ENCODE data around the gene SCGB1D4. TPM values are rescaled to one million over a fixed set of nuclear protein-coding genes. Genes with fewer than 3 reads are reported as not detected.
"Not testable (repeated sequence)": the region's sequence is repeated elsewhere in the genome, so short reads cannot be mapped to it uniquely, and the experiment has no call there.

Gene SCGB1D4, protein sequence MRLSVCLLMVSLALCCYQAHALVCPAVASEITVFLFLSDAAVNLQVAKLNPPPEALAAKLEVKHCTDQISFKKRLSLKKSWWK
- polyA plus RNA-seq (2013, experiment 1 of 2; ENCODE audit: insufficient read length): not detected
- polyA plus RNA-seq (2013, experiment 2 of 2; ENCODE audit: insufficient read length): not detected

DNA sequence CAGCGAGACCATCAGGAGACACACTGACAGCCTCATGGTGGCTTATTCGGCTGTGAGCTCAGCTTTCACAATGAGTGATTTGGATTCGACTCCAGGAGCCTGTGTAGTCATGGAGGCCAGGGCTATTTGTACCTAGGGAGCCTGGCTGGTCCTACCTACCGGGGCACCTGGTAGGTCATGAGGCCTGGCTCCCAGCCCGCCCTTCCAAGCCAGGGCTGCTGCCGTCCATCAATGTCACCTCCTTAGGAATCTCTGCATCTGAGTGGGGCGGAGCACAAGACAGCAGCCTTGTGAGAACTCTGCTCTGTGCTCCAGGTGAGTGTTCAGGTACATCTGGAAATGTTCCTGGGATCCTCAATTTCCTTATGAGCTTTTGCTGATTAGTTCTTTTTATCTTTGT, at the start of gene SCGB1D4:
Gene SCGB1D4, minus strand, starts transcription at position 101 of the 400 bp plus-strand sequence. Its CDS starts 65 bp downstream, at position 36.
- DNase-seq: no peak

DNA sequence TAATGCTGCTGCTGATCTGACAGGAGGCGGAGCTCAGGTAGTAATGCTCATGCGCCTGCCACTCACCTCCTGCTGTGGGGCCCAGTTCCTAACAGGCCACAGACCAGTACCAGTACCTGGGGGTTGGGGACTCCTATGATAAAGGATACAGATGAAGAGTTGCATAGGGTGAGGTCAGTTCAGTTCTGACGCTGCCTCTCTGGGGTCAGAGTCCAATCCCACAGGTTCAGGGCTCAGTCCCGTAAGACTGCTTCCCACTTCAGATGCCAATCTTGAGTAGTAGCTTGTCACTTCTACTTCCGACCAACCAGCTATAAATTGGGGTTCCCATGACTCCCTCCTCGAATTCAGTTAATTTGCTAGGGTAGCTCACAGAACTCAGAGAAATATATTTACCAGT, 47.0 kb upstream of the SCGB1D4 start:
- no peak for DNase-seq

DNA sequence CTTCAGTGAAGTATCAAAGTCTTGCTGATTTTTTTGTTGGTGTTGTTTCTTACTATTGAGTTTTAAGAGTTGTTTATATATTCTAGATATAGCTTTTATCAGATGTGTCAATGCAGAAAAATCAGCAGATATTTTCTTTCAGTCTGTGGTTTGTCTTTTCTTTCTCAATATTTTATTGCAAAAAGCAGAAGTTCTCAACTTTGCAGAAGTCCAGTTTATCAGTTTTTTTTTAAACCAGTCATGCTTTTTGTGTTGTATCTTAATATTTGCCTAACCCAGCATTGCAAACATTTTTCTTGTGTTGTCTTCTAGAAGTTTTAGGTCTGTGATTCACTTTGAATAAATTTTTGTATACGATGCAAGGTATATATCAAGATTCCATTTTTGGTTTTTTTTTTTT, 45.3 kb upstream of the SCGB1D4 start:
- no peak for DNase-seq

DNA sequence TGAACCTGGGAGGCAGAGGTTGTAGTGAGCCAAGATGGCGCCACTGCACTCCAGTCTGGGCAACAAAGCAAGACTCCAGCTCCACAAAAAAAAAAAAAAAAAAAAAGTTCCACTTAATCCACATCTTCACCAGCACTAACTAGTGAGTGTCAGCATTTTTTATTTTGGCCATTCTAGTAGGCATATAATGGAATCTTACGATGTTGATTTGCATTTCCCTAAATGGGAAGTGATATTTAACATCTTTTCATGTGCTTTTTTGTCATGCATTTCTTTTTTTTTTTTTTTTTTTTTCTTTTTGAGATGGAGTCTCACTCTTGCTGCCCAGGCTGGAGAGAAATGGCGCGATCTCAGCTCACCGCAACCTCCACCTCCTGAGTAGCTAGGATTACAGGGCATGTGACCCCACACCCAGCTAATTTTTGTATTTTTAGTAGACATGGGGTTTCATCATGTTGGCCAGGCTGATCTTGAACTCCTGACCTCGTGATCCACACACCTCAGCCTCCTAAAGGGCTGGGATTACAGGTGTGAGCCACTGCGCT, 44.8 kb upstream of the SCGB1D4 start:
- not testable (repeated sequence) for DNase-seq

DNA sequence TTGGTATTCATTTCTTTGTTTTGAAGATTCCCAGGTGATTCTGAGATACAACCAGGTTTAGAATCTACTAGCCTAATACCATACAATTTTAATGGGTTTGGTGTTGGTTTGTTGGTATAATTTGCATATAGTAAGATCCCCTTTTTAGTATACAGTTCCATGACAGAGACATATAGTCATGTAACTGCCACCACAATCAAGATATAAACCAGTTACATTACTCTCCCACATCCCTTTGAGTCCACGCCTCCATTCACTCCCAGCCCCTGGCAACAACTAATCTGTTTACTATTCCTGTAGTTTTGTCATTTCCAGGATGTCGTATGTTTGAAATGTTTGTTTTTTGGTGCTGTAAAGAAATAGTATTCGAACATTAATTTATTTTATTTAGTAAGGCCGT, 42.7 kb upstream of the SCGB1D4 start:
- DNase-seq: no peak

DNA sequence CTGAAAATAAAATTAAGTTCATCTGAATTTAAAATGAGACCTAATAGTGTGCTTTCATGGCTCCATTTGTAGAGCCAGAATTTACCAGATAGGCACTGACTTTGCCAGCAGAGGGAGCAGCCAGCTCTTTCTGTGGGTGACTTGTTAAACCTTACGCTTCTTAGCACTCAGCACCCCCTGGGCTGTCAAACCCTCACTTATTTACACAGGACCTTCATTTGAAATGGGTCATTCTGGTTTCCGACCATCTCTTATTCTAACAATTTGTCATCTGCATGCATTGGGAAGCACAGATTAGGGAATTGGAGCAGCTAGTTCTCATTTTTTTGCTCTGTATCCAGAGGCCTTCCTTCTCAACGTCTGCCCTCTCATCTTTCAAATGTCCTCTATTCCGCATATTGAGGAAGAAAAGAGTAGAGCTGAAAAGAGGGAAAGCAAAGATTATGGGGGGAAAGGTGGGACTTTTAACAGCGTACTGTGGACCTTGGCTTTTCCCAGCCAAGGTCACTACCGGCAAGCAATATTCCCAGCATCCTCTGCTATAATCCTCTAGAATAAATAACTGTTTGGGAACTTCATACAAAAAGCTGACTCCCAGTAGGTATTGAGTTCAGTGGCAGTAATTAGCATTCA, 41.5 kb upstream of the SCGB1D4 start:
- DNase-seq: peak; percentile 46

DNA sequence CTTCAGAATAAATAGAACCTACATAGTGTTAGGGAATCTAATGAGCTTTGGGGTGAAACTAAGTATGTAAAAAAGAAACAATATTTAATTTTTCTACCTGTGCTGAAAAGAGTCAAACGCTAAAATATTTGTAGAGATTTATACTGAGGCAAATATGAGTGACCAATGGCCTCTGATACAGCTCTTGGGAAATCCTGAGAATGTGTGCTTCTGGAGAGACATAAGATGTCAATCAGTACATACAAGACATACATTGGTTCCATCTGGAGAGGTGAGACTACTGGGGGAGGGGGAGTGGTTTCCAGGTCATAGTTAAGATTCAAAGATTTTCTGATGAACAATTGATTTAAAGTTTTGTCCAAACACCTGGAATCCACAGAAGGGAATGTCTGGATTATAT, 39.3 kb upstream of the SCGB1D4 start:
- no peak for DNase-seq

DNA sequence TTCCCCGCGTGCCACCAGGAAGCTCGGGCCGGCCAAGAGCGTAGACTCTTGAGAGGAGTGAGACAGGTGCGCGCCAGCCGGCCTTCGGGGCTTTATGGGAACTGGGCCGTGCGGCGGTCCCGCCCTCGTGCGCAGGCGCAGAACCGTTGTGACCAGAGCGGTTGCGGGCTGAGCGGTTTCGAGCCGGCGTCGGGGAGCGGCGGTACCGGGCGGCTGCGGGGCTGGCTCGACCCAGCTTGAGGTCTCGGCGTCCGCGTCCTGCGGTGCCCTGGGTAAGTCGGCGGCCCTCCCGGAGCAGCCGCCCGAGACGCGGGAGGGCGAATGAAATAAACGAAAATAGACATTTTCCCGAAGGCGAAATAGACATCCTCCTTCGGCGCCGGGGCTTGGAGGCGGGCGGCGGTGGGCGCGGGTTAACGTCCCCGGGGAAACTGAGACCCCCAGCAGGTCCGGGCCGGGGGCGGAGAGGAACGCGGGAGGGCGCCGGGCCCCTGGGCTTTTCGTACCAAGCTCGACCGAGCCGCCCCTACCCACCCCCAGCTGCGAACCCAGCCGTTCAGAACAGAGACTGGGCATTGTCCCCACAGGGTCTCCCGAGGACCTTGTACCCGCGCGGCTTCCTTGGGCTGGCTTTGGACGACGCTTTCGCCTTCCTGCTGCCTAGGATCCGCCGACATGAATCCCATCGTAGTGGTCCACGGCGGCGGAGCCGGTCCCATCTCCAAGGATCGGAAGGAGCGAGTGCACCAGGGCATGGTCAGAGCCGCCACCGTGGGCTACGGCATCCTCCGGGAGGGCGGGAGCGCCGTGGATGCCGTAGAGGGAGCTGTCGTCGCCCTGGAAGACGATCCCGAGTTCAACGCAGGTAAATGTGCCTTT, 38.7 kb upstream of the SCGB1D4 start, which contains the start of gene ASRGL1:
Gene ASRGL1, plus strand, starts transcription at position 146 of the 879 bp plus-strand sequence. Its CDS starts 530 bp downstream, at position 676.
- DNase-seq: peak; percentile 46

DNA sequence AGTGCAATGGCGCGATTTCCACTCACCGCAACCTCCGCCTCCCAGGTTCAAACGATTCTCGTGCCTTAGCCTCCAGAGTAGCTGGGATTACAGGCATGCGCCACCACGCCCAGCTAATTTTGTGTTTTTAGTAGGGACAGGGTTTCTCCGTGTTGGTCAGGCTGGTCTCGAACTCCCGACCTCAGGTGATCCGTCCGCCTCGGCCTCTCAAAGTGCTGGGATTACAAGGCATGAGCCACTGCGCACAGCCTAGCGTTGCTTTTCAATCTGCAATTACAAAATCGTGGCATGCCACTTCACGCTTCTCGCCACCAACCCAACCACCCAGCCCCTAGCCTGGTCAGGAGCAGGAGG, 38.1 kb upstream of the SCGB1D4 start:
- not testable (repeated sequence) for DNase-seq

DNA sequence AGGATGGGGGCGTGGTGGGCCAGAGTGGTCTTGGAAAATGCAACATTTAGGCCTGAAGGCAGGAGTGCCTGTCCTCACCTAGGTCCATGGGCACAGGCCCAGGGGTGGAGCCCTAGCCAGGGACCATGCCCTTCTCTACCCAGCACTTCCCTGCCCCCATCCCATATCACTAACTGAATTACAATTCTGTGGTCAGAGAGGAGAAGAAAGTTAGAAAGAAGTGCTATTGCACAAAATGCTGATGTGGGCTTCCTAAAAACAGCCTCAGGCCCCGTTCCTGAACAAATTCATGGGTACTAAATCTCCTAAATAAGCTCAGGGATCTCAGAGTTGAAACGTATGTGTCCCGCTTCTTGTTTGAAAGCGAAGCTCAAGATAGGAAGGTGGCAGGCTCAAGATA, 34.9 kb upstream of the SCGB1D4 start:
- DNase-seq: no peak

DNA sequence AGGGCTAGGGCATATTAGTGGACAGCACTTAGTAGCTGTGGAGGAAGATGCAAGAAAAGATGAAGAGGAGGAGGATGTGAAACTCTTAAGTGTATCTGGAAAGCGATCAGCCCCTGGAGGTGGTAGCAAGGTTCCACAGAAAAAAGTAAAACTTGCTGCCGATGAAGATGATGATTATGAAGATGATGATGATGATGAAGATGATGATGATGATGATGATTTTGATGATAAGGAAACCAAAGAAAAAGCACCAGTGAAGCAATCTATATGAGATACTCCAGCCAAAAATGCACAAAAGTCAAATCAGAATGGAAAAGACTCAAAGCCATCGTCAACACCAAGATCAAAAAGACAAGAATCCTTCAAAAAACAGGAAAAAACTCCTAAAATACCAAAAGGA, 32.4 kb upstream of the SCGB1D4 start:
- not testable (repeated sequence) for DNase-seq

DNA sequence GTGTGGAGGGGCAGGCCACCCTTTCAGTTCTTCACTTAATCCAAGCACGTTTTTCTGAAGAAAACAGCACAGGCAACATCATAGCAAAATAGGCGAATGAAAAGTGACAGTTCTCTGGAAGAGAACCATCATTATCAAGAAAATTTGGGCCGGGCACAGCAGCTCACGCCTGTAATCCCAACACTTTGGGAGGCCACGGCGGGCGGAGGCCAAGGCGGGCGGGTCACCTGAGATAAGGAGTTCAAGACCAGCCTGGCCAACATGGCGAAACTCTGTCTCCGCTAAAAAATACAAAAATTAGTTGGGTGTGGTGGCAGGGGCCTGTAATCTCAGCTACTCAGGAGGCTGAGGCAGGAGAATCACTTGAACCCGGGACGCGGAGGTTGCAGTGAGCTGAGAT, 28.7 kb upstream of the SCGB1D4 start:
- not testable (repeated sequence) for DNase-seq

DNA sequence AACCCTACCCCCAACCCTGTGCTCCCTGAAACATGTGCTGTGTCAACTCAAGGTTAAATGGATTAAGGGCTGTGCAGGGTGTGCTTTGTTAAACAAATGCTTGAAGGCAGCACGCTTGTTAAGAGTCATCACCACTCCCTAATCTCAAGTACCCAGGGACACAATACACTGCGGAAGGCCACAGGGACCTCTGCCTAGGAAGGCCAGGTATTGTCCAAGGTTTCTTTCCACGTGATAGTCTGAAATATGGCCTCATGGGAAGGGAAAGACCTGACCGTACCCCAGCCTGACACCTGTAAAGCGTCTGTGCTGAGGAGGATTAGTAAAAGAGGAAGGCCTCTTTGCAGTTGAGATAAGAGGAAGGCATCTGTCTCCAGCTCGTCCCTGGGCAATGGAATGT, 27.8 kb upstream of the SCGB1D4 start:
- DNase-seq: not testable (repeated sequence)

DNA sequence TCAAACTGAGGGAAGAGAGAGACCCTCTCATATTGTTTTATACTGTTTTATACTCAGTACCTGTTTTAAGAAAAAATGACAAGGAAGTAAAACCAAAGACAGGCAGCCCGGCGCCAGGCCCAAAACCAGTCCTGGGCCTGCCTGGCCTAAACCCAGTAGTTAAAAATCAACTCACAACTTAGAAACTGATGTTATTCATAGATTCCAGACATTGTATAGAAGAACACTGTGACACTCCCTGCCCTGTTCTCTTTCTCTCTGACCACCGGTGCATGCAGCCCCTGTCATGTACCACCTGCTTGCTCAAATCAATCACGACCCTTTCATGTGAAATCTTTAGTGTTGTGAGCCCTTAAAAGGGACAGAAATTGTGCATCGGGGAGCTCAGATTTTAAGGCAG, 26.9 kb upstream of the SCGB1D4 start:
- not testable (repeated sequence) for DNase-seq

DNA sequence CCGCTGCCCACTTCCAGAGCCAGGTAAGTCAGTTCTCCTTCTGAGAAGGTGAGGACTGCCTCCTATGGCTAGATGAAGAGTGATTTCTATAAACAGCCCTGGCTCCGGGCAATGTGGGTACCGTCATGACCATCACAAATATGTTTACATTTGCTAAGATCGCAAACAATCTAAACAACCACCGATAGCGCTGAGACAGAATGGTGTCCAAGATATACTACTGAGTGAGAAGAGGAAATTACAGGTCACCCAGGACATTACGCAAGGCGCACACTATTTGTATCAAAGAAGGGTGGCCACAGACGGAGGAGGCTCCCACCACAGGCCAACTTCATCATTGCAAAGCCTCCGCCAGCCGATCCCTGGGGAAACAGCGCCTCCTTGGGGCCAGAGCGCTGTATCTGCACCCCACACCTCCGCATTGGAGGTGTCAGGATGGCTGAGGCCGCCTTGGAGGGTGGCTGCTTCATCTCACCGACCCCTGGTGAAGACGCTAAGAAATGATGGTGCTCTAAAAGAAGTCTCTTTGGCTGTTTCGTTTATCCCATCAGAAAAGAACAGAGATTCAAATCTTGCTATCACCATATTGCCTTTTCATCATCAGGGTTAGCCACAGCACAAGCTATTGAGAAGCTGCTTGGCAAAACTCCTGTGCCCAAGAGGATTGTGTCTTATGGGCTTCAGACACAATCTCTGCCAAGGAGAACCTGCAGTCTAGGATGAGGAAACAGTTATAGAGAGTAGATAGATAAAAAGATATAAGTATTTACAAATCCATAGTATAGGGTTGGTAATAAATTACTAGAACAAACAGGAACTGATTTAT, 26.1 kb upstream of the SCGB1D4 start:
- peak; percentile 21 for DNase-seq

DNA sequence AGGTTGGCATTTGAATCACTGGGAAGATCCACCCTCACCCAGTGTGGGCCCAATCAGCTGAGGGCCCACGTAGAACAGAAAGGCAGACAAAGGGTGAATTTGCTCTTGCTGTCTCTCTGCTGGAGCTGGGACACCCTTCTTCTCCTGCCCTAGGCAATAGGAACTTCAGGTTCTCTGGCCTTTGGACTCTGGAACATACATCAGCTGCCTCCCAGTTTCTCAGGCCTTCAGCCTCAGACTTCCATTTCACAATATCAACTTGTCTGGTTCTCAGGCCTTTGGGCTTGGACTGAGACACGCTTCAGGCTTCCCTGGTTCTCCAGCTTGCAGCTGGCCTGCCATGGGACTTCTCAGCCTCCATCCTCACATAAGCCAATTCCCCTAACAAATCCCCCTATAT, 23.6 kb upstream of the SCGB1D4 start:
- DNase-seq: no peak

DNA sequence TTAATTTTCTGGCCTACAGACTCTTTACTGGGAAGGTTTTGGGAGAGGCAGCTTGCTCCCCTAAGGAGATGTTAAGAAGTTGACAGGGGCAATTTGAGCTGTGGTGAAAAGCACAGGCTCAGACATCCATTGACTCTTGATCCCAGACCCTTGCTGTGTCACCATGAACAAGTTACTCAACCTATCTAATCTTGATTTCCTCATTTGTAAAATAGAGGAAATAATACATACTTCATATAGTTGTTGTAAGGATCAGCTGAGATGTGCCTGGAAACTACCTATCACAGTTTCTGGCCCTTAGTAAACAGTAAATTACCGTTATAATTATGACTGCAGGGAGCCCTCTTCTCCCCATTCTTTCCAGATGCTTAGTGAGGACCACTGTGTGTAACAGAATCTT, 16.6 kb upstream of the SCGB1D4 start:
- DNase-seq: no peak

DNA sequence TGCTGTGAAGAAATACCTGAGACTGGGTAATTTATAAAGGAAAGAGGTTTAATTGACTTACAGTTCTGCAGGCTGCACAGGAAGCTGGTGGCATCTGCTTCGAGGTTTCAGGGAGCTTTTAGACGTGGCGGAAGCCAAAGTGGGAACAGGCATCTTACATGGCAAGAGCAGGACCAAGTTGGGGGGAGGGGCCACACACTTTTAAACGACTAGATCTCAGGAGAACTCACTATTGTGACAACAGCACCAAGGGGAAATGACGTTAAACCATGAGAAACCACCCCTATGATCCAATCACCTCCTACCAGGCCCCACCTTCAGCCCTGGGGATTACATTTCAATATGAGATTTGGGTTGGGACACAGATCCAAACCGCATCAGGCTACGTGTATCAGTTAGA, 11.1 kb upstream of the SCGB1D4 start:
- DNase-seq: no peak

DNA sequence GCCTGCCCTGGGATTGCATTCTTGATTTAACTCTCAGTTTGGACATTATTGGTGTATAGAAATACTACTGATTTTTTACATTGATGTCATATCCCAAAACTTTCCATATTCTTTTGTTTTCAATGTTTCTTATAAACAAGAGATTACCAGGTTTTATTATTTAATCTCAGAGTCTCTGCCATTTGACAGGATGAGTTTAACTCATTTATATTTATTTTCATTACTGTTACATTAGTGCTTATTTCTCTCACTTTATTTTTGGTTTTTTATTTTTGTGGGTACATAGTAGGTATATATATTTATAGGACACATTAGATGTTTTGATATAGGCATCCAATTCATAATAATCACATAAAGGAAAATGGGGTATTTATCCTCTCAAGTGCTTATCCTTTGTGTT, 9.1 kb upstream of the SCGB1D4 start:
- no peak for DNase-seq

DNA sequence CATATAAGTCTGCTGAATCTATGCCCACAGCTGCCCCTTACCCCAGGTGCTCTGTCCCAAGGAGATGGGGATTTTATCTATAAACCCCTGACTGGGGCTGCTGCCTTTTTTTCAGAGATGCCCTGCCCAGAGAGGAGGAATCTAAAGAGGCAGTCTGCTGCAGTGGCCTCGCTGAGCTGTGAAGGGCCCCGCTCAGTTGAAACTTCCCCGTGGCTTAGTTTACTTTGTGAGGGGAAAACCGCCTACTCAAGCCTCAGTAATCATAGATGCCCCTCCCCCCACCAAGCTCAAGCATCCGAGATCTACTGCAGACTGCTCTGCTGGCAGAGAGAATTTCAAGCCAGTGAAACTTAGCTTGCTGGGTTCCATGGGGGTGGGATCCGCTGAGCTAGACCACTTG, 7.4 kb upstream of the SCGB1D4 start:
- DNase-seq: no peak

DNA sequence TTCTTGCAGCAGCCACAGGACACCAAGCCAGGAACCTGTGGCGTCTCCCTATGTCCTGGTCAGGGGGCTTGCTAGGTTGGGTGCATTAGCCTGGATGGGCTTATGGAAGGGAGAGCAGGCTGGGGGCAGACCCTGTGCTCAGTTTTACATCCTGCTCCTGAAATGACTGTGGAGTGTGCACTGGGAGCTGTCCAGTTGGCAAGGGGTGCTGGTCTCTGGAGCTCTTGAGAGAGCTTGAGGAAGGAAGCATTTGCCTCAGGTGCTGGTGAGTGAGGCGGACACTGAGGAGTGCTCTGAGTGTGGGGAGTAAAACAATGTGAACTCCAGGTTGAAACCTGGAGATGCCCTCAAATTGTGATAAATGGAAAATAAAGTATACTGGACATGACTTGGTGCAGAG, 3.4 kb downstream of the SCGB1D4 start:
- DNase-seq: peak; percentile 23

DNA sequence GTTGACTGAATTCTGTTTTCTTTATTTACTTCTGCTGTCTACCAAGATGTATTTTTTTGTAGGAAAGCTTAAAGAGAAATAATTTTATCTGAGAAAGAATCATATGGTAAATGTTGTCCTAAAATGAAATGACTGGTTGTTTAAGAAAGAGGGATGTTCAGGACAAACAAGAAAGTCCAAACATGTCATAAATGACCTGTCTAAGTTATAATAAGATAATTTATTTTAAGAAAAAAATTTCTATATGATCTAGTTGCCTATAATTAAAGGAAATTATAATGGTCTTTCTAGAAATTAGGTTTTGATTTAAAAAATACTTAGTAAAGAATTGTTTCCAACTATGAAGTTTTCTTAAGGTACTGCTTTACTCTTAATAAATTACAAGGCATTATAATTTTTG, 18.4 kb downstream of the SCGB1D4 start:
- no peak for DNase-seq

All from fibroblast of skin of scalp (primary cell).